Measurements from ENCODE around the gene TRPC4AP. TPM values are rescaled to one million over a fixed set of nuclear protein-coding genes. Genes with fewer than 3 reads are reported as not detected.
A peak's percentile ranks its signal among the peaks of the same experiment; 100 is the strongest.

TRPC4AP gene
- total RNA-seq, 3 donors from 2014 or later (not counting 1 experiment from before 2014, with no cell fraction given), result 72.3 to 79.0 (median 74.4) TPM

- ATAC-seq, result peak in 2 of 3 donors; percentile 15 to 50
- peaks cover 69% of the 10 kb centered on the region for H3K36me3 ChIP-seq (ENCODE audit: control insufficient read depth, insufficient read depth, low read length)
- H3K4me1 Mint-ChIP-seq, result peaks cover 0 to 3% of the 10 kb centered on the region in 2 donors
- TF ChIP-seq, protein P1, sequence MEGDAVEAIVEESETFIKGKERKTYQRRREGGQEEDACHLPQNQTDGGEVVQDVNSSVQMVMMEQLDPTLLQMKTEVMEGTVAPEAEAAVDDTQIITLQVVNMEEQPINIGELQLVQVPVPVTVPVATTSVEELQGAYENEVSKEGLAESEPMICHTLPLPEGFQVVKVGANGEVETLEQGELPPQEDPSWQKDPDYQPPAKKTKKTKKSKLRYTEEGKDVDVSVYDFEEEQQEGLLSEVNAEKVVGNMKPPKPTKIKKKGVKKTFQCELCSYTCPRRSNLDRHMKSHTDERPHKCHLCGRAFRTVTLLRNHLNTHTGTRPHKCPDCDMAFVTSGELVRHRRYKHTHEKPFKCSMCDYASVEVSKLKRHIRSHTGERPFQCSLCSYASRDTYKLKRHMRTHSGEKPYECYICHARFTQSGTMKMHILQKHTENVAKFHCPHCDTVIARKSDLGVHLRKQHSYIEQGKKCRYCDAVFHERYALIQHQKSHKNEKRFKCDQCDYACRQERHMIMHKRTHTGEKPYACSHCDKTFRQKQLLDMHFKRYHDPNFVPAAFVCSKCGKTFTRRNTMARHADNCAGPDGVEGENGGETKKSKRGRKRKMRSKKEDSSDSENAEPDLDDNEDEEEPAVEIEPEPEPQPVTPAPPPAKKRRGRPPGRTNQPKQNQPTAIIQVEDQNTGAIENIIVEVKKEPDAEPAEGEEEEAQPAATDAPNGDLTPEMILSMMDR (IDR thresholded peaks at IDR 0.05), result no peak
- H3K4me3 Mint-ChIP-seq, result no peak overlapping the region
- H3K4me3 ChIP-seq (ENCODE audit: low read length), result no peak overlapping the region
- 87% methylated on average over 7 of the region's 8 CpGs for WGBS (ENCODE audit: insufficient coverage)
- H3K4me1 ChIP-seq (ENCODE audit: control insufficient read depth, insufficient read depth, low read length), result no peaks in the 10 kb centered on the region
- H3K9me3 Mint-ChIP-seq, result no peaks in the 10 kb centered on the region
- no peaks in the 10 kb centered on the region for H3K9me3 ChIP-seq (ENCODE audit: control insufficient read depth, insufficient read depth, low read length)
- no peak for DNase-seq
- peaks cover 27% of the 10 kb centered on the region for H3K36me3 Mint-ChIP-seq
- no peaks in the 10 kb centered on the region for H3K27me3 Mint-ChIP-seq (ENCODE audit: low read depth in 2 of 2)
- H3K27ac Mint-ChIP-seq, result peak overlapping the region in 1 of 2 donors; percentile 67
- H3K27me3 ChIP-seq (ENCODE audit: control insufficient read depth, insufficient read depth, low read length), result no peaks in the 10 kb centered on the region
- H3K27ac ChIP-seq (ENCODE audit: low read length), result no peak overlapping the region
- intact Hi-C loops (cut with micrococcal nuclease), result no loop called here
These were observed 27.6 kb upstream of the TRPC4AP start for GRCh38 chr20:35120012-35120701.

DNA sequence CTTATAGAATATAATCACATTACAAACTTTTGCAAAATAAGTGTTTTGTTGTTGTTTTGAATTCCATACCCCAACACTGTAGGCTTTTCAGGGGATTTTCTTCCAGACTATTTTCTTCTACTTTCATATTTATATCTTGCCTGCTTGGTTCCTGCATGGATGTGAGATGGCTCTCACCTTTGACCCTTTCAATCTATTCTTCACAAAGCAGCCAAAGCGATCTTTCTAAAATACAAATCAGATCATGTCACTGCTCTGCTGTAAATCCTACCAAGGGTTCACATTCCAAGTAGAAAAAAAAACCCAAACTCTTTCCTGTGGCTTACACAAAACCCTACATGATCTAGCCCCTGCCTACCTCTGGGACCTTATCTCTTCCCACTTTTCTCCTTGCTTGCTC is 25.0 kb upstream of the TRPC4AP start:
- H3K4me1 Mint-ChIP-seq, result peaks cover 0 to 3% of the 10 kb centered on the region in 2 donors
- peaks cover 27% of the 10 kb centered on the region for H3K36me3 Mint-ChIP-seq
- H3K27me3 ChIP-seq (ENCODE audit: control insufficient read depth, insufficient read depth, low read length), result no peaks in the 10 kb centered on the region
- WGBS (ENCODE audit: insufficient coverage), result 100% methylated on average over 1 of the region's 1 CpG
- peaks cover 54% of the 10 kb centered on the region for H3K36me3 ChIP-seq (ENCODE audit: control insufficient read depth, insufficient read depth, low read length)
- peak overlapping the region in 1 of 2 donors; percentile 5 for H3K27ac Mint-ChIP-seq
- no peak overlapping the region for H3K27ac ChIP-seq (ENCODE audit: low read length)
- no peaks in the 10 kb centered on the region for H3K9me3 Mint-ChIP-seq
- H3K4me3 Mint-ChIP-seq, result no peak overlapping the region
- intact Hi-C loops (cut with micrococcal nuclease), result no loop called here
- no peak overlapping the region for H3K4me3 ChIP-seq (ENCODE audit: low read length)
- no peaks in the 10 kb centered on the region for H3K9me3 ChIP-seq (ENCODE audit: control insufficient read depth, insufficient read depth, low read length)
- ATAC-seq, result no peak
- DNase-seq, result no peak
- no peaks in the 10 kb centered on the region for H3K27me3 Mint-ChIP-seq (ENCODE audit: low read depth in 2 of 2)
- TF ChIP-seq, protein P1 (IDR thresholded peaks at IDR 0.05), result no peak
- H3K4me1 ChIP-seq (ENCODE audit: control insufficient read depth, insufficient read depth, low read length), result no peaks in the 10 kb centered on the region

DNA sequence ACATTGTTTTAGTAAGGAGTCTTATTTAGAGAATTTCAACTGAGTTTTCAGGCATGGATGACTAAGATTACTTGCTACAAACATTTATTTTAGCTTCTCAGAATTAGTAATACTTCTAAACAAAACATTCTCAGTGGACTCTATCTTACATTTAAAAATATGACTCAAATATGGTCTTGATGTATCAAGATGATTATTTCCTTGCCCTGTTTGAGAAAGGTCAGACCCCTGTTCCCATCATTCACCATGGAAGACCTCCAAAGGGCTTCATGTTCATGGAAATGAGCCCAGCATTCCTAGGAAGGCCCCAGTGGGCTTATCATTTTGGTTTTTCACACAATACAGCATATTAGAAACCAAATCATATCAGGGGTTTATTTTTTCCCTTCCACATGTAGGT is 24.6 kb upstream of the TRPC4AP start:
- no peak overlapping the region for H3K27ac Mint-ChIP-seq
- H3K4me1 ChIP-seq (ENCODE audit: control insufficient read depth, insufficient read depth, low read length), result no peaks in the 10 kb centered on the region
- TF ChIP-seq, protein P1 (IDR thresholded peaks at IDR 0.05), result no peak
- no peaks in the 10 kb centered on the region for H3K27me3 Mint-ChIP-seq (ENCODE audit: low read depth in 2 of 2)
- no peak overlapping the region for H3K4me3 Mint-ChIP-seq
- H3K4me3 ChIP-seq (ENCODE audit: low read length), result no peak overlapping the region
- peaks cover 27% of the 10 kb centered on the region for H3K36me3 Mint-ChIP-seq
- DNase-seq, result no peak
- intact Hi-C loops (cut with micrococcal nuclease), result no loop called here
- no peaks in the 10 kb centered on the region for H3K27me3 ChIP-seq (ENCODE audit: control insufficient read depth, insufficient read depth, low read length)
- peaks cover 52% of the 10 kb centered on the region for H3K36me3 ChIP-seq (ENCODE audit: control insufficient read depth, insufficient read depth, low read length)
- no peak overlapping the region for H3K27ac ChIP-seq (ENCODE audit: low read length)
- H3K9me3 ChIP-seq (ENCODE audit: control insufficient read depth, insufficient read depth, low read length), result no peaks in the 10 kb centered on the region
- peaks cover 0 to 3% of the 10 kb centered on the region in 2 donors for H3K4me1 Mint-ChIP-seq
- no peaks in the 10 kb centered on the region for H3K9me3 Mint-ChIP-seq
- ATAC-seq, result no peak

- ATAC-seq (no peak), DNase-seq (no peak)
- Histone ChIP-seq H3K4me1 (ENCODE audit: control insufficient read depth, insufficient read depth, low read length) (no peaks in the 10 kb centered on the region), H3K36me3 (ENCODE audit: control insufficient read depth, insufficient read depth, low read length) (peaks cover 43% of the 10 kb centered on the region), H3K4me3 (ENCODE audit: low read length) (no peak overlapping the region), H3K9me3 (ENCODE audit: control insufficient read depth, insufficient read depth, low read length) (no peaks in the 10 kb centered on the region), H3K27me3 (ENCODE audit: control insufficient read depth, insufficient read depth, low read length) (no peaks in the 10 kb centered on the region), H3K27ac (ENCODE audit: low read length) (no peak overlapping the region)
- H3K27me3 Mint-ChIP-seq (ENCODE audit: low read depth in 2 of 2), result no peaks in the 10 kb centered on the region
- H3K4me3 Mint-ChIP-seq, result no peak overlapping the region
- no peaks in the 10 kb centered on the region for H3K9me3 Mint-ChIP-seq
- WGBS (ENCODE audit: insufficient coverage), result 70% methylated on average over 4 of the region's 4 CpGs
- TF ChIP-seq, protein P1 (IDR thresholded peaks at IDR 0.05), result no peak
- peaks cover 27% of the 10 kb centered on the region for H3K36me3 Mint-ChIP-seq
- peak overlapping the region; percentile 37 to 40 for H3K27ac Mint-ChIP-seq
- H3K4me1 Mint-ChIP-seq, result peaks cover 0 to 3% of the 10 kb centered on the region in 2 donors
- intact Hi-C loops (cut with micrococcal nuclease), result no loop called here
These were observed 23.7 kb upstream of the TRPC4AP start for GRCh38 chr20:35116258-35116657.
